Measurements from ENCODE around the gene WIZ. TPM values are rescaled to one million over a fixed set of nuclear protein-coding genes. Genes with fewer than 3 reads are reported as not detected.

WIZ gene
- total and polyA plus RNA-seq, 2 of the 4 experiments (the other 2 are of a cell fraction) = 0.90 to 27.1 TPM

- no TSS peak for BruUV-seq (replicated peaks)
- in situ Hi-C loops (cut with MboI; ENCODE audit: low sequenced_read_pairs) = loop anchor here (25.0 kb wide), 1 partner anchor 864 kb away; the partner anchor contains the start of gene NDUFB7
- peaks cover 64% of the 10 kb centered on the region for H3K36me3 ChIP-seq (ENCODE audit: control insufficient read depth, insufficient read depth, low read length)
Observed at GRCh38 chr19:15426485-15427349, 23.0 kb downstream of the WIZ start.

More at GRCh38 chr19:15426485-15427349, 23.0 kb downstream of the WIZ start:
- peaks cover 7% of the 10 kb centered on the region; the same call in 1 of the 2 replicates for H3K9me1 ChIP-seq (ENCODE audit: insufficient read depth, low read length)
- H4K20me1 ChIP-seq (ENCODE audit: insufficient read depth, low read length) = peaks cover 53% of the 10 kb centered on the region
- no peak overlapping the region for H3K4me3 ChIP-seq (ENCODE audit: insufficient read depth, low read depth, low read length)
- H3K4me1 ChIP-seq (ENCODE audit: control insufficient read depth, insufficient read depth, low read length) = peaks cover 17% of the 10 kb centered on the region
- H2BK120ac ChIP-seq (ENCODE audit: low read depth, low read length) = no peak overlapping the region
- no peak overlapping the region for H4K91ac ChIP-seq (ENCODE audit: insufficient read depth, low read depth, low read length)
- no peak for ATAC-seq (ENCODE audit: low read depth)
- H2BK20ac ChIP-seq (ENCODE audit: low read depth, low read length) = no peak overlapping the region
- TF ChIP-seq FOS (IDR thresholded peaks at IDR 0.05; ENCODE audit: low read depth, low read length) (no peak), MAFK (IDR thresholded peaks at IDR 0.05; ENCODE audit: low read depth, low read length) (no peak), MXI1 (IDR thresholded peaks at IDR 0.05; ENCODE audit: borderline replicate concordance, low read depth, low read length) (no peak), USF2 (IDR thresholded peaks at IDR 0.05; ENCODE audit: low read depth, low read length) (no peak), POLR2A (IDR thresholded peaks at IDR 0.05; ENCODE audit: low read depth, low read length) (no peak), CHD1 (IDR thresholded peaks at IDR 0.05; ENCODE audit: low read depth, low read length) (no peak), RFX5 (IDR thresholded peaks at IDR 0.05; ENCODE audit: low read depth, low read length) (no peak), CEBPB (IDR thresholded peaks at IDR 0.05; ENCODE audit: low read depth, low read length) (no peak)
- peaks cover 5% of the 10 kb centered on the region; the same call in 1 of the 2 replicates for H3K9me3 ChIP-seq (ENCODE audit: control insufficient read depth, insufficient read depth, low read length)
- DNase-seq = no peak
- ChIA-PET CTCF (no interaction called here), POLR2A (ENCODE audit: unreplicated experiment) (no interaction called here)
- no peak overlapping the region for H3K18ac ChIP-seq (ENCODE audit: low read depth, low read length)
- intact Hi-C loops (cut with micrococcal nuclease) (no loop called here), dilution Hi-C loops (cut with HindIII; ENCODE audit: low sequenced_read_pairs, unreplicated experiment) (no loop called here)
- no peak overlapping the region for H3K4ac ChIP-seq (ENCODE audit: low read depth, low read length)
- H3K4me2 ChIP-seq (ENCODE audit: low read depth, low read length) = no peak overlapping the region
- no peak overlapping the region for H4K5ac ChIP-seq (ENCODE audit: low read depth, low read length)
- no peak overlapping the region for H2BK15ac ChIP-seq (ENCODE audit: low read depth, low read length)
- H3K56ac ChIP-seq (ENCODE audit: extremely low read depth, insufficient read depth, low read length) = no peak overlapping the region
- no peak overlapping the region for H3K9ac ChIP-seq (ENCODE audit: low read depth, low read length)
- no peak overlapping the region for H3K27ac ChIP-seq (ENCODE audit: insufficient read depth, low read length)
- H3K23ac ChIP-seq (ENCODE audit: low read depth, low read length) = no peak overlapping the region
- H3K14ac ChIP-seq (replicated peaks; ENCODE audit: low read depth, low read length) = no peak overlapping the region
- H3K27me3 ChIP-seq (ENCODE audit: control insufficient read depth, insufficient read depth, low read length) = no peaks in the 10 kb centered on the region
- no peak overlapping the region for H2BK5ac ChIP-seq (ENCODE audit: low read depth, low read length, poor library complexity, severe bottlenecking)
- no peak overlapping the region for H4K8ac ChIP-seq (ENCODE audit: low read depth in 2 of 2, low read length in 2 of 2)
- H3K79me1 ChIP-seq (ENCODE audit: low read depth in 1 of 2, low read length in 2 of 2) = peaks cover 12 to 63% of the 10 kb centered on the region in 2 experiments
- no peak overlapping the region for H2AK5ac ChIP-seq (ENCODE audit: low read depth, low read length)
- WGBS, 2 experiments (ENCODE audit: extremely low coverage in 2 of 2, insufficient read length in 1 of 2) = 97% methylated on average over 8 of the region's 16 CpGs; no CpG with 5 or more reads in 1 of the 2 experiments
- no peak overlapping the region for H2AK9ac ChIP-seq (replicated peaks; ENCODE audit: low read depth, low read length, poor library complexity)
- no peak overlapping the region for H2AFZ ChIP-seq (replicated peaks; ENCODE audit: low read length, poor library complexity)

All from IMR-90 (cell line).